ENCODE measurements around the gene GRSF1. TPM values are rescaled to one million over a fixed set of nuclear protein-coding genes. Genes with fewer than 3 reads are reported as not detected.
"Not testable (repeated sequence)": the region's sequence is repeated elsewhere in the genome, so short reads cannot be mapped to it uniquely, and the experiment has no call there.

The GRSF1 gene
- total RNA-seq, 1 donor: 47.8 TPM

DNA sequence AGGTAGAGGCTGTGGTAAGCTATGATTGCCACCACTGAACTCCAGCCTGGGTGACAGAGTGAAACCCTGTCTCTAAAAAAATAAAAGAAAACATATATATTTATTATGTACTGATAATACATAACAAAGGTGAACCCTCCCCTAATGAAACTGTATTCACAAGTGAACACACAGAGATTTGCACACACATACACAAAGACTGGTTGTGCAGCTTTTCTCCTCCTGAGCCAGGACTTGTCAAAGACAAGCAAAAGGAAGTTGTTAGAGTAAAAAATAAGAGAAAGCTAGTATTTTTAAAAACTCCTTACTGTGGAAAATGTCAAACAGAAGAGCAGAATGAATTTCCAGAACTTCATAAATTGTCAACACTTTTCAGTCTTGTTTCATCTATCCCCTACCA is 1.5 kb upstream of the GRSF1 start:
- Histone ChIP-seq H3K4me3 (ENCODE audit: low read length) (no peak overlapping the region), H3K4me1 (ENCODE audit: insufficient read depth, low read length) (peaks cover 26% of the 10 kb centered on the region), H3K27me3 (ENCODE audit: insufficient read depth, low read length) (no peaks in the 10 kb centered on the region), H3K9me3 (ENCODE audit: low read depth, low read length) (no peaks in the 10 kb centered on the region)

- not testable (repeated sequence) for H3K27me3 ChIP-seq (ENCODE audit: insufficient read depth, low read length); H3K9me3 ChIP-seq (ENCODE audit: low read depth, low read length); H3K4me3 ChIP-seq (ENCODE audit: low read length)
- peaks cover 31% of the 10 kb centered on the region for H3K4me1 ChIP-seq (ENCODE audit: insufficient read depth, low read length)
Observed at GRCh38 chr4:70840631-70841030, 941 bp upstream of the GRSF1 start.

DNA sequence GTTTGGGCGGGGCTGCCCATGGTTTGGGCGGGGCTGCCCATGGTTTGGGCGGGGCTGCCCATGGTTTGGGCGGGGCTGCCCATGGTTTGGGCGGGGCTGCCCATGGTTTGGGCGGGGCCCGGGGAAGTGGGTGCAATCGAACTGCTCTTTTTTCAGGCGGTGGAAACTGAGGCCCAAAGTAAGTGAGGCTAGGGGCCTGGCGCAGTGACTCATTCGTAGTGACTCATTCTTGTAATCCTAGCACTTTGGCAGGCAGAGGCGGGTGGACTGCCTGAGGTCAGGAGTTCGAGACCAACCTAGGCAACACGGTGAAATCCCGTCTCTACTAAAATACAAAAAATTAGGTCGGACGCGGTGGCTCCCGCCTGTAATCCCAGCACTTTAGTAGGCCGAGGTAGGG is 447 bp upstream of the GRSF1 start:
- not testable (repeated sequence) for H3K4me3 ChIP-seq (ENCODE audit: low read length); H3K9me3 ChIP-seq (ENCODE audit: low read depth, low read length); H3K27me3 ChIP-seq (ENCODE audit: insufficient read depth, low read length)
- H3K4me1 ChIP-seq (ENCODE audit: insufficient read depth, low read length): peaks cover 32% of the 10 kb centered on the region

GRCh38 chr4:70838666-70839588 is 763 bp downstream of the GRSF1 start:
- peak overlapping the region; percentile 85 for H3K4me3 ChIP-seq (ENCODE audit: low read length)
- peaks cover 32% of the 10 kb centered on the region for H3K4me1 ChIP-seq (ENCODE audit: insufficient read depth, low read length)
- no peaks in the 10 kb centered on the region for H3K9me3 ChIP-seq (ENCODE audit: low read depth, low read length)
- no peaks in the 10 kb centered on the region for H3K27me3 ChIP-seq (ENCODE audit: insufficient read depth, low read length)

GRCh38 chr4:70838204-70838603 is 1.5 kb downstream of the GRSF1 start:
- H3K9me3 ChIP-seq (ENCODE audit: low read depth, low read length): no peaks in the 10 kb centered on the region
- H3K27me3 ChIP-seq (ENCODE audit: insufficient read depth, low read length): no peaks in the 10 kb centered on the region
- peaks cover 32% of the 10 kb centered on the region for H3K4me1 ChIP-seq (ENCODE audit: insufficient read depth, low read length)
- H3K4me3 ChIP-seq (ENCODE audit: low read length): peak overlapping the region; percentile 85

DNA sequence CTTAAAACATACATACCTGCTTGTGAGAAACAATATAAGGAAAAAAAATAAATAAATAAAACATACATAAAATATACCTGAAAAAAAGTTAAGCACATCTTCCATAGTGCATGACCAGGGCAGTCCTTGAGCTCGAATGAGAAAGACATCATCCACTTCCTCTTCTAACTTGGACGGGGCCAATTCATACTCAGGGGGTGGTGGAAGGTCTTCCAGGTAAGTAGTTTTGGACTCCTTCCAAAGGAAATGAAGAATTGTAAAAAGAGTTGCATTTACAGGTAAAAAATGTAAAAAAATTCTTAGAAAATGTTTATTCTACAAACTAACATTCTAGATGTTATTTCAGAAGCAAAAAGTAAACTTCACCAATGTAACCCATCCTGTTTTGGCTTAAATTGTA is 3.6 kb downstream of the GRSF1 start:
- Histone ChIP-seq H3K4me1 (ENCODE audit: insufficient read depth, low read length) (peaks cover 32% of the 10 kb centered on the region), H3K4me3 (ENCODE audit: low read length) (no peak overlapping the region), H3K9me3 (ENCODE audit: low read depth, low read length) (no peaks in the 10 kb centered on the region), H3K27me3 (ENCODE audit: insufficient read depth, low read length) (no peaks in the 10 kb centered on the region)

GRCh38 chr4:70833675-70834074 is 6.0 kb downstream of the GRSF1 start:
- Histone ChIP-seq H3K4me3 (ENCODE audit: low read length) (no peak overlapping the region), H3K27me3 (ENCODE audit: insufficient read depth, low read length) (no peaks in the 10 kb centered on the region), H3K4me1 (ENCODE audit: insufficient read depth, low read length) (peaks cover 29% of the 10 kb centered on the region), H3K9me3 (ENCODE audit: low read depth, low read length) (no peaks in the 10 kb centered on the region)

DNA sequence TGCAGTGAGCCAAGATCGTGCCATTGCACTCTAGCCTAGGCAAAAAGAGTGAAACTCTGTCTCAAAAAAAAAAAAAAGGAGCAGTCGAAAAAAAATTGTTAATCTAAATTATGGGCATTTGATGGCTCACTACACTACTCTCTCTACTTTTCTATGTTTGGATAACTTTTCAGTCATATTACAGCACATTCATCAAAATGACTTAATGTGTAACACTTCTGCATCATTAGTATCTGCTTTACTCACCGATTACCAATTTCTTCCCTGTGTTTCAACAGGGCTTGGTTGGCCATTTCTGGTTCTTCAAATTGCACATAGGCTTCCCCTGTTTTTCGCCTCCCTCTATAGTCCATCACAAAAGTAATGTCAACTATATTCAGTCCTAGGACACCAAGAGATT is 8.4 kb downstream of the GRSF1 start:
- peaks cover 7% of the 10 kb centered on the region for H3K4me1 ChIP-seq (ENCODE audit: insufficient read depth, low read length)
- H3K4me3 ChIP-seq (ENCODE audit: low read length): no peak overlapping the region
- no peaks in the 10 kb centered on the region for H3K9me3 ChIP-seq (ENCODE audit: low read depth, low read length)
- H3K27me3 ChIP-seq (ENCODE audit: insufficient read depth, low read length): no peaks in the 10 kb centered on the region

DNA sequence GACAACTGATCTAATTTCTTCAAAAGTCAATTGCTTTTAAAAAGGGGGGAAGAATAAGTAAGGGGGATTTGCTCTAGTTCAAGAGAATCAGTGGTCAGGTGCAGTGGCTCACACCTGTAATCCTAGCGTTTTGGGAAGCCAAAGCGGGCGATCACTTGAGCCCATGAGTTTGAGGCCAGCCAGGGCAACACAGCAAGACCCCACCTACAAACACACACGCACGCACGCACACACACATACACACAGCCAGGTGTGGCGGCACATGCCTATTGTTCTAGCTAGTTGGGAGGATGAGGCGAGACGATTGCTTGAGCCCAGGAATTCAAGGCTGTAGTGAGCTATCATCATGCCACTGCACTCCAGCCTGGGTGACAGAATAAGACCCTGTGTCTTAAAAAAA is 9.6 kb downstream of the GRSF1 start:
- Histone ChIP-seq H3K9me3 (ENCODE audit: low read depth, low read length) (no peaks in the 10 kb centered on the region), H3K4me3 (ENCODE audit: low read length) (no peak overlapping the region), H3K4me1 (ENCODE audit: insufficient read depth, low read length) (no peaks in the 10 kb centered on the region), H3K27me3 (ENCODE audit: insufficient read depth, low read length) (no peaks in the 10 kb centered on the region)

- no peaks in the 10 kb centered on the region for H3K4me1 ChIP-seq (ENCODE audit: insufficient read depth, low read length)
- no peak overlapping the region for H3K4me3 ChIP-seq (ENCODE audit: low read length)
- no peaks in the 10 kb centered on the region for H3K27me3 ChIP-seq (ENCODE audit: insufficient read depth, low read length)
- no peaks in the 10 kb centered on the region for H3K9me3 ChIP-seq (ENCODE audit: low read depth, low read length)
Observed at GRCh38 chr4:70829492-70829891, 10.2 kb downstream of the GRSF1 start.

GRCh38 chr4:70829015-70829414 is 10.7 kb downstream of the GRSF1 start:
- no peaks in the 10 kb centered on the region for H3K4me1 ChIP-seq (ENCODE audit: insufficient read depth, low read length)
- no peak overlapping the region for H3K4me3 ChIP-seq (ENCODE audit: low read length)
- no peaks in the 10 kb centered on the region for H3K27me3 ChIP-seq (ENCODE audit: insufficient read depth, low read length)
- no peaks in the 10 kb centered on the region for H3K9me3 ChIP-seq (ENCODE audit: low read depth, low read length)

DNA sequence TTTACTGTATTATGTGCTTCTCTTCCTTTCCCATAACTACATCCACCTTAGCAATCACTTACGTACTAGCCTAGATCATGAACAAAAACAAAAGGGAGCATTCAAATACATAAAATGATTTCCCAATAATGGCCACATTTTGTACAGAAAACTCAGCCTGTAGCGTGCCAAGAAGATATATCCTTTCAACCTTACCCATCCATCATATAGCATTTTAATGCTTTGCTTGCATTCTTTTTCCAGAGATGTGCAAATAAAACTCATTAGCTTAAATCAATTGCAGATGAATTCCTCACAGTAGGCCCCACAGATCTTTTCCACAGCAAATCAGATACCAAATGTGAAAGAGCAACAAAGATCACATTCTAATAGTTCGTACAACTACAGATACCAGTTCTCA is 20.8 kb downstream of the GRSF1 start:
- Histone ChIP-seq H3K9me3 (ENCODE audit: low read depth, low read length) (no peaks in the 10 kb centered on the region), H3K27me3 (ENCODE audit: insufficient read depth, low read length) (no peaks in the 10 kb centered on the region), H3K4me3 (ENCODE audit: low read length) (no peak overlapping the region), H3K4me1 (ENCODE audit: insufficient read depth, low read length) (peaks cover 4% of the 10 kb centered on the region)

- Histone ChIP-seq H3K9me3 (ENCODE audit: low read depth, low read length) (no peaks in the 10 kb centered on the region), H3K4me1 (ENCODE audit: insufficient read depth, low read length) (peaks cover 4% of the 10 kb centered on the region)
Observed at GRCh38 chr4:70818173-70818855, 21.4 kb downstream of the GRSF1 start.

DNA sequence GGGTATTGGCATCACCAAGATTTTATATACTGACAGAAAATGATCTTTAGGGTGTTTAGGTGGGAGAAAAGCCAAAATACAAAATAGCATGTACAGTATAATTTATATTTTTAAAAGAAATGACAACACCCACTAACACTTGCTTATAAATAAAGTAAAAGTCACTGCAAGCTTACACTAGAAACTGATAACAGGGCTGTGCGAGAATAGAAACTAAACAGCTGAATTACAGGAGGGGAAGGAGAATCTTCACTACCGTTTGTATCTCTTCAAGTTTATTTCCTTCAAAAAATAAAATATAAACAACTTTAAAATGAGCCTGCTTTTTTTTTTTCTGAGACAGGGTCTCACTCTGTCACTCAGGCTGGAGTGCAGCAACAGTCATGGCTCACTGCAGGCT is 22.8 kb downstream of the GRSF1 start:
- Histone ChIP-seq H3K4me3 (ENCODE audit: low read length) (no peak overlapping the region), H3K9me3 (ENCODE audit: low read depth, low read length) (no peaks in the 10 kb centered on the region), H3K27me3 (ENCODE audit: insufficient read depth, low read length) (no peaks in the 10 kb centered on the region), H3K4me1 (ENCODE audit: insufficient read depth, low read length) (peaks cover 4% of the 10 kb centered on the region)

More at GRCh38 chr4:70818173-70818855, 21.4 kb downstream of the GRSF1 start:
- Histone ChIP-seq H3K27me3 (ENCODE audit: insufficient read depth, low read length) (no peaks in the 10 kb centered on the region), H3K4me3 (ENCODE audit: low read length) (no peak overlapping the region)

- Histone ChIP-seq H3K9me3 (ENCODE audit: low read depth, low read length) (no peaks in the 10 kb centered on the region), H3K4me1 (ENCODE audit: insufficient read depth, low read length) (peaks cover 4% of the 10 kb centered on the region), H3K27me3 (ENCODE audit: insufficient read depth, low read length) (no peaks in the 10 kb centered on the region), H3K4me3 (ENCODE audit: low read length) (no peak overlapping the region)
Observed at GRCh38 chr4:70815370-70815769, 24.3 kb downstream of the GRSF1 start.
